Stimulated activated CD4-positive, alpha-beta T cell treated with anti-CD3 and anti-CD28 coated beads, Interleukin-4, amount 100 ng/mL, for 4 hours (primary cell): Measurements from ENCODE around the gene ABHD6.
"Not testable (repeated sequence)": the region's sequence is repeated elsewhere in the genome, so short reads cannot be mapped to it uniquely, and the experiment has no call there.

Experiments
- DNase-seq, 2 experiments: peaks; one replicate each; pipeline ENCODE4 v3.0.0-alpha.2; 2020

The ABHD6 gene

GRCh38 chr3:58237238-58237940, at the start of gene ABHD6:
TSS of gene ABHD6 (plus strand) at chr3:58237792. CDS start at chr3:58256587, 18,795 bp downstream.
- peak; percentile 73 to 80 for DNase-seq

DNA sequence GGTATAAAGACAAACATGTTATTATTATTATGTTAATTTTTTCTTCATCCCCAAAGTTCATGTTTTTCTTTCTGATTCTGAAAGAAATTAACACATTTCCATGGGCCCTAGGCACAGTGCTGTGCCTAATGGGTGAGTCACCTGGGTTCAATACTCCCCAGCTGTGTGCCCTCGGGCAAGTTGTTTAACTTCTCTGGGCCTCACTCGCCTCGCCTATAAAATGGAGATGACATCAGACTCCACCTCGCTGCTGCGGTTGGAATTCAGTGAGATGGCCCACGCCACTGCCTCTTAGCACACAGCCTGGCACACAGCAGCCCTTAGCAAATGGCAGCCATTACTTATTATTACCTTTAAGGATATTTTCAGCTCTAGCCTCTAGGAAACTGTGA, 49.4 kb upstream of the ABHD6 start:
- no peak for DNase-seq

GRCh38 chr3:58188921-58189451, 48.6 kb upstream of the ABHD6 start:
- DNase-seq, result no peak

DNA sequence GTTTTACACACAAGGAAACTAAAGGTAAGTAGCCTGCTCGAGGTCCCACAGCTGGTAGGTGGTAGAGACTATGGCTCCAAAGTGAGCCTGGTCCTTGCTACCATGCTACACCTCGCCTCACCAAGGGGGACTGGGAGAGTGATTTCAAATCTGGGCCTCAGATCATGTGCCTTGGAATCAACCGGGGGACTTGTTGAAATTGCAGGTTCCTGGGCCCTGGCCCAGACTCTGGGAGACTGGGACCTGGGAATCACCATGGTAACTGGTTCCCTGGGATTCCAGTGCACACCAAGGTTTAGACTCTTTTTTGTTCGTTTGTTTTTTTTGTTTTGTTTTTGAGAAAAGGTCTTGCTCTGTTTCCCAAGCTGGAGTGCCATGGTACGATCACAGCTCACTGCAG, 47.9 kb upstream of the ABHD6 start:
- DNase-seq, result no peak

GRCh38 chr3:58190291-58190690, 47.3 kb upstream of the ABHD6 start:
- DNase-seq, result no peak

- DNase-seq, result no peak
Observed at GRCh38 chr3:58190882-58191281, 46.7 kb upstream of the ABHD6 start.

DNA sequence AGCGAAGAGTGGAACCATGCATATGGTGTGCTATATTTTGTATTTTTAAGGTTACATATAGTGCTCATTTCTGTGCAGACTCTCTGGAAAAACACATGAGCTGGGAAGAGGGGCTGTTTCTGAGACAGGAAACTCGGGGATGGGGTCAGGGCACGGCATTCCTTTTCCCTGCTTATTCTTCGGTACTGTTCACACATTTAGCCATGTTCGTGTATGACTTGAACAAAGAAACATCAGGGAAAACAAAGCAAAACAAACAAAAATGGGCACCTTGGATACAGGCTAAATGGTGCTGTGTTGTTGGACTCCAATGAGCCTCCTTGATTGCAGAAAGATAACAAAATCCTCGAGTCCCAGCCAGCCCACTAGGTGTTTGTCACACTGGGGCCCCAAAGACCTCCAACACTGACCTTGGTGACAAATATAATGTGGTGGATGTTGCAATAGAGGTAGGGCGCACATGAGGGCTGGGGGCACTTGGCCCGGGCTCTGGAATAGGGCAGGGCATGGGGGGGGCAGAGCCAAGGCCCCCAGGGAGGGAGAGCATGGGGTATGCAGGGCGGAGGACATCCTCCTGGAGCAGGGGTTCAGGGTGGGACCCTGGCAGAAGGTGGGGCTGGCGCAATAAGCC, 46.1 kb upstream of the ABHD6 start:
- DNase-seq, result no peak

GRCh38 chr3:58192069-58192468, 45.5 kb upstream of the ABHD6 start:
- no peak for DNase-seq

- DNase-seq, result no peak
Observed at GRCh38 chr3:58193682-58194407, 43.7 kb upstream of the ABHD6 start.

- no peak for DNase-seq
Observed at GRCh38 chr3:58197588-58197987, 40.0 kb upstream of the ABHD6 start.

DNA sequence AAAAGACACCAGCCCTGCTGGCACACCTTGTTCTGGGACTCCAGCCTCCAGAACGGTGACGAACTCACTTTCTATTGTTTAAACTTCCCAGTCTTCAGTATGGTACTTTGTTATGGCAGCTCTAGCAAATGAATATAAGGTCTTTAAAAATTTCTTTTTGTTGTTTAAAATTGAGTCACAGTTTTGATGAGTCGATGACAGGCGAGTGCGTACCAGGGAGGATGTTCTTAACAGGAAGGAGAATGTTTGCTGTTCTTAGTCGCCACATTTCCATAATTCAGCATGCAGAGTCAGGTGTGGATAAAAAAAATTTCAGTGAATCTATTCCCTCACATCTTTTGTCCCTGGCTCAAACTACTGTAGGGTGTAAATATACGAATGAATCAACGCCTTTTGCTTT, 39.2 kb upstream of the ABHD6 start:
- no peak for DNase-seq

DNA sequence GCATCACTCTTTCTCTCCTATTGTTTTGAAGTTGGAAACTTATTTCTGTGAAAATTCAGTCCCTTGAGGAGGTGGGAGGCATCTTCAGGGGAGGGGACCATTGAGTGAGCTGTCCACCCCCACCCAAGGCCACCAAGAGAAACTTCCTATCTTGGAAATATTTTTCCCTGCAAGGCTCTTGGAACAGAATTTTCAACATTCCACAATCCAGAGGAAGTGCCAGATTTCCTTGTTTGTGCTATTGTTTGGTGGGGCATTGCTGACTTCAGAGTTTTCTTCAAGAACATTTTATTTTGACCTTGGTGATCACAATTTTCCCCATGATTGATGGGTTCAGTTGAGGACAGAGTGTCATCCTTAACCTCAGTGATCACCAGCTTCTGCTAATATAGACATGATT, 38.8 kb upstream of the ABHD6 start:
- no peak for DNase-seq

GRCh38 chr3:58200121-58200709, 37.4 kb upstream of the ABHD6 start:
- no peak for DNase-seq

DNA sequence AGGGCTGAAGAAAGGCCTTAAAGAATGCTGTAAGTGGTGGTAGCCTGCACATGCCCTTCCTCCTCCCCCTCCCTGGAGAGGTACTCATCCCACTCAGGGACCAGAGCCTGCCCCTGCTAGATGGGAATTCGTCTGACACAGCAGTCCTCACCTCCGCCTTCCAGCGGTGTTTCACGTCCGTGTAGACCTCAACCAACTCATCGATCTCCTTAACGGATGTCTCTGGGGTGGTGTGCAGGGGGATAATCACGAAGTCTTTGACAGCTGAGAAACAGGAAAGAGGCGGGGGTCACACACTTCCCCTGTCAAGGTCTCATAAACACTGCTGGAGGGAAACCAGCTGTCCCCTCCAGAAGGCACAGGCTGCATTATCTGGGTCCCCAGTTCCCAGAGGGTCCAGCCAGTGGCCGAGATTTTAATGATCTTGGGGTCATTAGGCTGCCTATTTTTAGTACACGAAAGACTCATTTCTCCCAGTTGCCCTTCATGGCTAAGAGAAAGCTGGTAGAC, 36.7 kb upstream of the ABHD6 start:
- DNase-seq, result no peak

- DNase-seq, result not testable (repeated sequence)
Observed at GRCh38 chr3:58201451-58201850, 36.1 kb upstream of the ABHD6 start.

- no peak for DNase-seq
Observed at GRCh38 chr3:58202917-58203360, 34.7 kb upstream of the ABHD6 start.

DNA sequence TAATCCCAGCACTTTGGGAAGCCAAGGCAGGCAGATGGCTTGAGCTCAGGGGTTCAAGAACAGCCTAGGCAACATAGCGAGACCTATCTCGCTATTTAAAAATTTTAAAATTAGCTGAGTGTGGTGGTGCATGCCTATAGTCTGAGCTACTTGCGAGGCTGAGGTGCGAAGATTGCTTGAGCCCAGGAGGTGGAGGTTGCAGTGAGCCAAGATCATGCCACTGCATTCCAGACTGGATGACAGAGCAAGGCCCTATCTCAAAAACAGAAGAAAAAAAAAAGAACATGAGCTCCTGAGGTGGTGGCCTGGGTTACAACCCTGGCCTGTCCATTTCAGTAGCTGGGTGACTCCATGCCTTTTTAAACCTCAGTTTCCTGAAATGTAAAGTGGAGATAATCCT, 34.1 kb upstream of the ABHD6 start:
- no peak for DNase-seq

GRCh38 chr3:58204720-58205119, 32.9 kb upstream of the ABHD6 start:
- no peak for DNase-seq

GRCh38 chr3:58205981-58206380, 31.6 kb upstream of the ABHD6 start:
- no peak for DNase-seq

DNA sequence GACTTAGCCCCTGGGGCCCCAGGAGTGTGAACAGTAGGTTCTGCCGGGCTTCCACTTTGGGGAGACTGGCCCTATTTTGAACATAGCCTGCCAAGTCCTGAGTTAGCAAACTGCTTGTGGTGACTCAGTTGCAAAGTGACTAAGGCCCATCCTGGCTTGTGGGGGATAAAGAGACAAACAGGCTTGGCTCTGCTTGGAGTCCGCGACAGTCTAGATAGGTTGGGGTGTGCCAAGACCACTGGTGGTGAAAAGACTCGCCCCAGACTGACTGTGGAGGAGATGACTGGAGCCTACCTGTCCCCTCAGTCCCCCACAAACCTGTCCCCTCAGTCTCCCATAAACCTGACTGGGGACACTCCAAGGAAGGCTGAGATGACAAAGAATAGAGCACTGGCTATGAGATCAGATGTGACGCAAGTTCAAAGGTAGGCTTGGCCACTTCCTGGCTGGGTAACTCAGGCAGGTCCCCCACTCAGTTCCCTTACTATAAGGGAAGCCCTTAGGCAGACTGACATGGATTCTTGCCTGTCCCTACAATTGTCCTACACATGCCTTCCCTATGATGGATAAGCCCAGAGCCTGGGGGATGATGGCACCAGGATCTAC, 31.1 kb upstream of the ABHD6 start:
- no peak for DNase-seq

DNA sequence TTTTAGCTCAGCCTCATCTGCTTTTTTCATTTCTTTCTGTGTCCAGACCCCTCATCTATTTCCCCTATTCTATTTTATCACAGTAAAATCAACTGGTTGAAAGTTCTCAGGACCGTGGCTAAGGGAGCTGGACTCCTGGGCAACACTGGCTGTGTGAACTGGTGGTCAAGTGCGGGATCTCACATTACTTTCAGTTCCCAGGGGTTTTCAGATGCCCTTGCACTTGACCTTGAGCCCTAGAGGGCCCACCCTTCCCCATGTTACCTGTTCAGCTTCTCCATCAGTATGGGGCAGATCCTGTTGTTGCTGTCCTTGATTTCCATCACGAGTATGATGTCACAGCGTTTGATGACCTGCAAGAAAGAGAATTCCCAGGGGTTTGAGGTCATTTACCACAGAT, 29.6 kb upstream of the ABHD6 start:
- no peak for DNase-seq

DNA sequence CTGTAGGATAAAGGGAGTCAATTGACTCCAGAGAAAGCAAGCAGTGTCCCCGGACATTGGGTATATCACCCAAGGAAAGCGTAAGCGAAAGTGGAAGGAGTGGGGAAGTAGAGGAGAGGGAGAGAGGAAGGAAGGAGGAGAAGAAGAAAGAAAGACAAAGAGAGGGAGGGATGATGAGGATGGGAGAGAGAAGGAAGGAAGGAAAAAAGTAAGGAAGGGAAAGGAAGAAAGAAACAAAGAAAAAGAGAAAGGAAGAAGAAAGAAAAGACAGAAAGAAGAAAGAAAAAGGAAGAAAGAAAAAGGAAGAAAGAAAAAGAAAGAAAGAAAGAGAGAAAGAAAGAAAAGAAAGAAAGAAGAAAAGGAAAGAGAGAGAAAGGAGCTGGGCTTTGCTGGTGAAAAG, 27.7 kb upstream of the ABHD6 start:
- no peak for DNase-seq
